ENCODE results near the gene FABP3. TPM values are rescaled to one million over a fixed set of nuclear protein-coding genes. Genes with fewer than 3 reads are reported as not detected.

The FABP3 gene
- total and polyA plus RNA-seq, 2 of the 13 experiments (the other 11 are each of a cell fraction or from before 2014, with no cell fraction given): 0.21 to 0.24 TPM

- 21% methylated on average over 3 of the region's 3 CpGs for WGBS (ENCODE audit: low lambda C conversion rate)
- POLR2A ChIA-PET: no interaction called here
- no peaks in the 10 kb centered on the region for H3K27me3 ChIP-seq (ENCODE audit: control insufficient read depth in 1 of 2, insufficient read depth in 2 of 2, low read length in 2 of 2)
- intact Hi-C loops (cut with micrococcal nuclease; ENCODE audit: unreplicated experiment): no loop called here
- H3K4me1 ChIP-seq (ENCODE audit: insufficient read depth, low read length): peaks cover 50% of the 10 kb centered on the region
- DNase-seq (ENCODE audit: low spot score): no peak
- CTCF ChIA-PET (ENCODE audit: low intra/inter-chr PET ratio, low total read pairs): no interaction called here
- no peak for ATAC-seq
- no peaks in the 10 kb centered on the region for H3K79me2 ChIP-seq (ENCODE audit: insufficient read depth, low read length)
- no peak overlapping the region for H3K27ac ChIP-seq (ENCODE audit: extremely low read length, insufficient read depth, low read length)
- no peak overlapping the region for H2AFZ ChIP-seq (ENCODE audit: low read length)
- no peaks in the 10 kb centered on the region for H3K36me3 ChIP-seq (replicated peaks in 1 of 2; ENCODE audit: control insufficient read depth in 1 of 2, insufficient read depth in 2 of 2, low read length in 2 of 2)
- H3K9me3 ChIP-seq (ENCODE audit: low read length): no peaks in the 10 kb centered on the region
- H3K4me2 ChIP-seq (ENCODE audit: low read depth, low read length): no peak overlapping the region
- no TSS peak for BruUV-seq (replicated peaks)
- no peaks in the 10 kb centered on the region for H4K20me1 ChIP-seq (ENCODE audit: insufficient read depth, low read length)
- FAIRE-seq: no peak
- in situ Hi-C loops (cut with HindIII; ENCODE audit: extremely low pct_ligation_motif_present, low pct_unique_long_range_greater_than_20kb): no loop called here
- H3K9ac ChIP-seq (ENCODE audit: insufficient read depth, low read depth, low read length): no peak overlapping the region
- H3K4me3 ChIP-seq (replicated peaks in 1 of 3; ENCODE audit: insufficient read depth in 1 of 3, low read depth in 2 of 3, low read length in 3 of 3): no peak overlapping the region
- TF ChIP-seq SIX4 (CRISPR knock-in tag; IDR thresholded peaks at IDR 0.05): no peak
These were observed 4.5 kb upstream of the FABP3 start for GRCh38 chr1:31377364-31377863.

DNA sequence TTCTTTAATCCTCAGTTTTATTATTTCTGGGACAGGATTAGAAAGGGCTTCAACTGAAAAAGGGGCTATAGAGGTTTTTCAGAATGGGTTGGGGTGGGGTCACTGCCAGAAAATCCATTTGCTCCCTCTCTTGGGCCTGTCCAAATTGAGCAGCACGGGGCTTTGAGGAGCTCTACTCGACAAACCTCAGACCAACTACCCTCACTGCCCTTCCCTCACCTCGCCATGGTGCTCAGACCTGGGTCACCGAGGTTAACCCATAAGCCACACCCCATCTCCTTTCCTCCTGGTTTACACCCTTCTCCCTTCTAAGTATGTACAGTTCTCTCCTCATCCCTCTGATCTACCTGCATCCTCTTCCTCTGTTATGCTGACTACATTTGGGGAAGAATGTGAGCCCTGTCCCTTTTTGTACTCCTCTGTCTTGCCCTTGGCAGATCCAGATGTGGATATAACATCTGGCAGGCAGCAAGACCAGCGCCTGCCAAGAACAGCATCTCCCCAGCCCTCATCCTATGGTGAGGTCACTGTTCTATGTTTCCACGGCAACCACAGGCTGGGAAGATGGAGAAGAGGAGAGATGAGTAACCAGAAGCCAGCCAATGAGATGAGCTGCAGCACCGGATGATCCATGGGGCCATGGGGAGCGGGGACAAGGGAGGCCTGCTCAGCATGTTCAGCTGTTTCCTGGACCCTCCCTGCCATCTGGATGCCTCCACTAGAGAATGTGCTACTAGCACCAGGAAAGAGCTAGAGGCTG lies 3.7 kb upstream of the FABP3 start:
- ATAC-seq (no peak), DNase-seq (ENCODE audit: low spot score) (peak; percentile 32), FAIRE-seq (no peak)
- Histone ChIP-seq H3K9me3 (ENCODE audit: low read length) (no peaks in the 10 kb centered on the region), H3K27ac (ENCODE audit: extremely low read length, insufficient read depth, low read length) (no peak overlapping the region), H3K27me3 (ENCODE audit: control insufficient read depth in 1 of 2, insufficient read depth in 2 of 2, low read length in 2 of 2) (no peaks in the 10 kb centered on the region), H3K4me1 (ENCODE audit: insufficient read depth, low read length) (peaks cover 59% of the 10 kb centered on the region), H3K4me2 (ENCODE audit: low read depth, low read length) (no peak overlapping the region), H3K4me3 (replicated peaks in 1 of 3; ENCODE audit: insufficient read depth in 1 of 3, low read depth in 2 of 3, low read length in 3 of 3) (no peak overlapping the region), H3K9ac (ENCODE audit: insufficient read depth, low read depth, low read length) (no peak overlapping the region), H2AFZ (ENCODE audit: low read length) (no peak overlapping the region), H4K20me1 (ENCODE audit: insufficient read depth, low read length) (no peaks in the 10 kb centered on the region), H3K36me3 (replicated peaks in 1 of 2; ENCODE audit: control insufficient read depth in 1 of 2, insufficient read depth in 2 of 2, low read length in 2 of 2) (no peaks in the 10 kb centered on the region), H3K79me2 (ENCODE audit: insufficient read depth, low read length) (no peaks in the 10 kb centered on the region)
- intact Hi-C loops (cut with micrococcal nuclease; ENCODE audit: unreplicated experiment): no loop called here
- in situ Hi-C loops (cut with HindIII; ENCODE audit: extremely low pct_ligation_motif_present, low pct_unique_long_range_greater_than_20kb): no loop called here
- CTCF ChIA-PET (ENCODE audit: low intra/inter-chr PET ratio, low total read pairs): no interaction called here
- TF ChIP-seq NCOA2 (CRISPR knock-in tag; IDR thresholded peaks at IDR 0.05): no peak
- no peak for TF ChIP-seq SP1 (IDR thresholded peaks at IDR 0.05)
- TF ChIP-seq SP1 (CRISPR knock-in tag; IDR thresholded peaks at IDR 0.05): no peak
- TF ChIP-seq ZIK1 (CRISPR knock-in tag; IDR thresholded peaks at IDR 0.05; ENCODE audit: borderline replicate concordance, low read depth): no peak
- peak; percentile 69; the same call in 1 of the 2 replicates for TF ChIP-seq RFX3 (CRISPR knock-in tag; IDR thresholded peaks at IDR 0.05)
- no peak for TF ChIP-seq ZNF3 (CRISPR knock-in tag; IDR thresholded peaks at IDR 0.05)
- TF ChIP-seq MXD3 (CRISPR knock-in tag; IDR thresholded peaks at IDR 0.05): no peak
- TF ChIP-seq ZNF746 (CRISPR knock-in tag; IDR thresholded peaks at IDR 0.05): no peak
- TF ChIP-seq RFX1 (IDR thresholded peaks at IDR 0.05): peak; percentile 28; the same call in 1 of the 2 replicates
- no peak for TF ChIP-seq HOXA5 (CRISPR knock-in tag; IDR thresholded peaks at IDR 0.05)
- no peak for TF ChIP-seq ZSCAN31 (CRISPR knock-in tag; IDR thresholded peaks at IDR 0.05; ENCODE audit: low read depth)
- no peak for TF ChIP-seq MLX (CRISPR knock-in tag; IDR thresholded peaks at IDR 0.05)
- 0 out of 2 replicates have a peak, but pooled peaks have one; percentile 51 for TF ChIP-seq KDM1A (CRISPR knock-in tag; IDR thresholded peaks at IDR 0.05)
- no peak for TF ChIP-seq PRPF4 (IDR thresholded peaks at IDR 0.05; ENCODE audit: low read depth, low read length, poor library complexity, severe bottlenecking)
- TF ChIP-seq PATZ1 (CRISPR knock-in tag; IDR thresholded peaks at IDR 0.05): no peak
- POLR2A ChIA-PET: no interaction called here
- no TSS peak for BruUV-seq (replicated peaks)
- WGBS (ENCODE audit: low lambda C conversion rate): 57% methylated on average over 7 of the region's 8 CpGs
